K562 (cell line): Measurements from ENCODE around the gene CDC25B. TPM values are rescaled to one million over a fixed set of nuclear protein-coding genes. Genes with fewer than 3 reads are reported as not detected.

ENCODE experiments used
- ATAC-seq: fragments of 200-7000 bp; cut with Tn5 transposase; 3 replicates; pipeline ENCODE4 v1.9.1; 2020; ENCODE audit warnings: moderate library complexity
- BruUV-seq: library from RNA; stranded (reverse); fragments of 400-500 nt; replicated peaks from 2 replicates; lab custom pipeline; 2021; lab: Mats Ljungman, UMichigan
- CTCF ChIA-PET: fragments of 300-600 bp; formaldehyde crosslinking; extraction: SDS; loops from one replicate; lab custom pipeline; 2021; ENCODE audit warnings: low intra/inter-chr PET ratio; lab: Yijun Ruan, JAX
- POLR2A ChIA-PET: fragments of 300-600, 350-650 bp; sonication (Branson Sonifier 250); formaldehyde crosslinking; extraction: SDS; loops from one replicate; lab custom pipeline; 2021; ENCODE audit warnings: antibody characterized with exemption, inconsistent platforms; lab: Yijun Ruan, JAX
- DNase-seq, 4 experiments: peaks; one replicate each; pipeline versions ENCODE4 v3.0.0 to v3.0.0-alpha.2; 2011 to 2018; ENCODE audit warnings: low spot score in 3 of 4, mixed read lengths in 3 of 4; ENCODE audit errors: extremely low read depth in 1 of 4
- FAIRE-seq: peaks from 2 replicates; lab custom pipeline; 2011; peaks lifted over from hg19 to GRCh38; lab: Jason Lieb, UNC
- H2AFZ ChIP-seq: 2 replicates; pipeline ENCODE4 v1.6.0; 2011; ENCODE audit warnings: low read depth, low read length, control low read depth, inconsistent platforms
- H3K27ac ChIP-seq: fragments of 200-600 bp; 3 replicates; pipeline ENCODE4 v1.8.0; 2011; ENCODE audit warnings: low read depth, mild to moderate bottlenecking, control low read depth, inconsistent platforms, low read length, moderate library complexity, mixed read lengths; ENCODE audit errors: extremely low read depth
- H3K27me3 ChIP-seq, 2 experiments: fragments of 300-600 bp in 1 of 2; 2 replicates in 1 of 2; 3 replicates in 1 of 2; pipeline versions ENCODE4 v1.6.0 to v1.8.0; 2011; ENCODE audit warnings: inconsistent platforms in 2 of 2, low read length in 2 of 2, mild to moderate bottlenecking in 1 of 2, mixed read lengths in 1 of 2, moderate library complexity in 1 of 2; ENCODE audit not compliant: control insufficient read depth in 2 of 2, insufficient read depth in 2 of 2
- H3K36me3 ChIP-seq: fragments of 300-600 bp; 3 replicates; pipeline ENCODE4 v1.8.0; 2011; ENCODE audit warnings: mild to moderate bottlenecking, low read length, inconsistent platforms; ENCODE audit not compliant: control insufficient read depth, insufficient read depth
- H3K4me1 ChIP-seq, 2 experiments: fragments of 200-600 bp in 1 of 2; replicated peaks in 1 of 2; 2 replicates in 1 of 2; 3 replicates in 1 of 2; pipeline versions ENCODE4 v1.5.1 to v1.8.0; 2011; ENCODE audit warnings: inconsistent platforms in 2 of 2, low read length in 2 of 2, mild to moderate bottlenecking in 1 of 2, mixed read lengths in 1 of 2, moderate library complexity in 1 of 2; ENCODE audit not compliant: control insufficient read depth in 2 of 2, insufficient read depth in 2 of 2
- H3K4me2 ChIP-seq: 2 replicates; pipeline ENCODE4 v1.6.1; 2011; ENCODE audit warnings: low read length, control low read depth, inconsistent platforms, mixed read lengths; ENCODE audit not compliant: insufficient read depth
- H3K4me3 ChIP-seq: fragments of 200-600 bp; sonication (generic), shearing (Covaris generic); 2 replicates; pipeline ENCODE4 v1.5.1; 2016; ENCODE audit warnings: control low read depth, inconsistent platforms
- H3K79me2 ChIP-seq: fragments of 200-600 bp; 3 replicates; pipeline ENCODE4 v1.8.0; 2011; ENCODE audit warnings: low read length, inconsistent platforms; ENCODE audit not compliant: control insufficient read depth, insufficient read depth
- H3K9ac ChIP-seq, 2 experiments: 2 replicates each; pipeline versions ENCODE4 v1.6.0 to v1.6.1; 2011; ENCODE audit warnings: low read depth in 2 of 2, low read length in 2 of 2, control low read depth in 1 of 2, inconsistent platforms in 1 of 2, mild to moderate bottlenecking in 1 of 2, mixed read lengths in 1 of 2; ENCODE audit not compliant: insufficient read depth in 1 of 2
- H3K9me1 ChIP-seq: one replicate; pipeline ENCODE4 v1.6.0; 2011; ENCODE audit warnings: inconsistent platforms, mild to moderate bottlenecking, low read length, moderate library complexity; ENCODE audit not compliant: control insufficient read depth, insufficient read depth
- H3K9me3 ChIP-seq: replicated peaks from 2 replicates; pipeline ENCODE4 v1.5.1; 2011; ENCODE audit warnings: low read depth, low read length, inconsistent platforms; ENCODE audit not compliant: control insufficient read depth, insufficient read depth
- H4K20me1 ChIP-seq: replicated peaks from 2 replicates; pipeline ENCODE4 v1.6.1; 2011; ENCODE audit warnings: low read length, inconsistent platforms, mixed read lengths; ENCODE audit not compliant: control insufficient read depth, insufficient read depth
- CBX5 ChIP-seq: IDR thresholded peaks from 2 replicates; pipeline ENCODE4 v1.6.1; 2014; ENCODE audit warnings: low read depth, borderline replicate concordance
- CEBPB ChIP-seq: fragments of 450-650 bp; IDR thresholded peaks from 2 replicates; pipeline ENCODE4 v1.6.1; 2016; ENCODE audit warnings: missing genetic modification characterization, missing compliant biosample characterization
- FOXM1 ChIP-seq, 2 experiments: fragments of 450-650 bp in 1 of 2; sonication (generic) in 1 of 2; formaldehyde crosslinking in 1 of 2; IDR thresholded peaks; 2 replicates each; pipeline versions ENCODE4 v1.6.1 to v1.9.0; 2017 to 2022; ENCODE audit warnings: low read depth in 2 of 2, mild to moderate bottlenecking in 2 of 2, missing genetic modification reagents in 1 of 2, moderate library complexity in 1 of 2
- MXD1 ChIP-seq: fragments of 250-450 bp; sonication (Bioruptor Pico); IDR thresholded peaks from 2 replicates; pipeline ENCODE4 v1.8.0; 2021; ENCODE audit warnings: borderline replicate concordance, mild to moderate bottlenecking, moderate library complexity; ENCODE audit not compliant: poor library complexity, severe bottlenecking
- NELFE ChIP-seq: IDR thresholded peaks from 2 replicates; pipeline ENCODE4 v1.6.1; 2011; ENCODE audit warnings: mild to moderate bottlenecking; ENCODE audit not compliant: insufficient read depth, insufficient read length
- TCF3 ChIP-seq: sonication (generic); formaldehyde crosslinking; IDR thresholded peaks from 2 replicates; pipeline ENCODE4 v1.4.0; 2020; ENCODE audit warnings: mild to moderate bottlenecking, missing genetic modification reagents
- TCF7L2 ChIP-seq: fragments of 150-350 bp; IDR thresholded peaks from 2 replicates; pipeline ENCODE4 v1.6.1; 2016; ENCODE audit warnings: low read depth, mild to moderate bottlenecking, low read length, moderate library complexity
- XRCC4 ChIP-seq: IDR thresholded peaks from one replicate; pipeline ENCODE4 v1.6.1; 2011; ENCODE audit not compliant: insufficient read depth, insufficient read length; ENCODE audit errors: extremely low read depth
- YBX1 ChIP-seq: fragments of 450-650 bp; IDR thresholded peaks from 2 replicates; pipeline ENCODE4 v1.7.1; 2016; ENCODE audit warnings: mild to moderate bottlenecking
- ZHX1 ChIP-seq: fragments of 150-350 bp; conservative IDR thresholded peaks from 2 replicates; pipeline ENCODE4 v1.6.1; 2014; ENCODE audit warnings: low read length
- ZNF766 ChIP-seq: fragments of 200-800 bp; sonication (Bioruptor generic); conservative IDR thresholded peaks from 2 replicates; pipeline ENCODE4 v1.6.1; 2016; ENCODE audit warnings: missing genetic modification characterization, missing compliant biosample characterization
- WGBS: fragments of 100-300 bp; shearing (Covaris generic); methylation state at CpG from one replicate; pipeline ENCODE4 v1.1.6; 2016; ENCODE audit warnings: low coverage, mixed read lengths; ENCODE audit not compliant: insufficient coverage; ENCODE audit errors: missing lambda C conversion rate; 5-methylcytosine and 5-hydroxymethylcytosine counted together
- in situ Hi-C: fragments of 300-500 bp; cut with MboI; formaldehyde crosslinking; loops from 4 replicates; pipeline ENCODE4 v1.15.0; 2018; ENCODE audit warnings: inconsistent platforms, mixed read lengths
- intact Hi-C: fragments of 100-400 bp; cut with micrococcal nuclease; formaldehyde crosslinking; loops from 2 replicates; pipeline ENCODE4 v1.14.2; 2022
- polyA plus RNA-seq, 8 experiments: library from polyadenylated mRNA; depleted of rRNA in 4 of 8; stranded (reverse) in 5 of 8; unstranded in 3 of 8; fragments of >200 nt; fragmentation: Nextera tagmentation in 2 of 8; fragmentation: Illumina TruSeq in 1 of 8; extraction: Ambion mirVana in 2 of 8; extraction: Trizol in 1 of 8; gene quantifications; 2 replicates each; pipeline versions ENCODE4 v1.2.1 to v1.2.3, GENCODE V29; 2011 to 2014; ENCODE audit warnings: inconsistent platforms in 1 of 8, missing spikeins in 1 of 8
- total RNA-seq, 7 experiments: library from RNA; depleted of rRNA in 6 of 7; stranded (reverse); fragments of >200 nt in 6 of 7; fragmentation: Illumina TruSeq in 2 of 7; extraction: Trizol in 2 of 7; gene quantifications; 2 replicates each; pipeline versions ENCODE4 v1.2.1 to v1.2.3, GENCODE V29; 2011 to 2021; ENCODE audit warnings: low replicate concordance in 1 of 7

Gene CDC25B
- total and polyA plus RNA-seq, 9 of the 15 experiments (the other 6 are each of a cell fraction or from before 2014, with no cell fraction given): 2.3 to 35.7 (median 9.5) TPM

- TF ChIP-seq CEBPB (tag) (no peak), ZNF766 (CRISPR knock-in tag) (no peak), TCF3 (no peak), TCF7L2 (no peak)
Measured at GRCh38 chr20:3800878-3801260, 4.8 kb downstream of the CDC25B start (continued).

GRCh38 chr20:3801299-3801698 is 5.2 kb downstream of the CDC25B start:
- DNase-seq: no peak
- Histone ChIP-seq H2AFZ (no peak overlapping the region), H3K9ac (peak overlapping the region in 1 of 2 experiments; percentile 45; a peak in 1 of 4 replicates), H3K27ac (no peak overlapping the region), H3K9me1 (no peaks in the 10 kb centered on the region)
- ATAC-seq: no peak
- POLR2A ChIA-PET: interaction anchor here (0.7 to 1.6 kb wide), 2 partner anchors 19 to 60 kb away, joined by 3 to 4 read pairs; partner anchors contain the start of gene AP5S1
- no peak for TF ChIP-seq MXD1 (CRISPR knock-in tag)
- no peak for TF ChIP-seq ZHX1
- no peak for TF ChIP-seq YBX1
- TF ChIP-seq FOXM1 (IDR thresholded peaks at IDR 0.05; ENCODE audit: low read depth): no peak
- no peak for TF ChIP-seq FOXM1 (CRISPR knock-in tag; IDR thresholded peaks at IDR 0.05; ENCODE audit: low read depth)
- no peak for TF ChIP-seq NELFE
- TF ChIP-seq XRCC4: no peak
- TF ChIP-seq CBX5: no peak
- TF ChIP-seq, all 486 proteins: peak for 0
- CTCF ChIA-PET: no interaction called here
- H4K20me1 ChIP-seq: no peaks in the 10 kb centered on the region
- BruUV-seq: no TSS peak
- in situ Hi-C loops (no loop called here), intact Hi-C loops (no loop called here)
- peaks cover 70% of the 10 kb centered on the region; the same call in 2 of the 3 replicates for H3K36me3 ChIP-seq
- peaks cover 22 to 44% of the 10 kb centered on the region in 2 experiments; a peak in 4 of 5 replicates for H3K4me1 ChIP-seq
- WGBS: 70% methylated on average over 4 of the region's 4 CpGs
- no peak for FAIRE-seq
- no peaks in the 10 kb centered on the region for H3K27me3 ChIP-seq
- no peaks in the 10 kb centered on the region for H3K9me3 ChIP-seq
- no peak overlapping the region for H3K4me2 ChIP-seq
- no peak overlapping the region for H3K4me3 ChIP-seq
- H3K79me2 ChIP-seq: peaks cover 12% of the 10 kb centered on the region; the same call in 2 of the 3 replicates
